T-helper 2 cell treated with Interferon-gamma antibody and Interleukin-4, amounts not matched to agents 5 μg/mL and 100 μg/mL, for 36 hours (primary cell): ENCODE data around the gene MAST3.

Source experiments
- DNase-seq: peaks from one replicate; pipeline ENCODE4 v3.0.0; 2021; ENCODE audit warnings: low spot score
- H3K27ac Mint-ChIP-seq: one replicate; pipeline ENCODE4 v1.8.0; 2021; ENCODE audit warnings: mild to moderate bottlenecking, mixed read lengths
- H3K27me3 Mint-ChIP-seq: one replicate; pipeline ENCODE4 v1.8.0; 2021; ENCODE audit warnings: low read depth, mixed read lengths
- H3K36me3 Mint-ChIP-seq: one replicate; pipeline ENCODE4 v1.8.0; 2021; ENCODE audit warnings: low read depth, mixed read lengths
- H3K4me1 Mint-ChIP-seq: one replicate; pipeline ENCODE4 v1.8.0; 2021; ENCODE audit warnings: low read depth, mixed read lengths
- H3K4me3 Mint-ChIP-seq: one replicate; pipeline ENCODE4 v1.8.0; 2022; ENCODE audit warnings: mild to moderate bottlenecking, moderate library complexity, mixed read lengths
- H3K9me3 Mint-ChIP-seq: one replicate; pipeline ENCODE4 v1.8.0; 2021; ENCODE audit warnings: mixed read lengths

The MAST3 gene

DNA sequence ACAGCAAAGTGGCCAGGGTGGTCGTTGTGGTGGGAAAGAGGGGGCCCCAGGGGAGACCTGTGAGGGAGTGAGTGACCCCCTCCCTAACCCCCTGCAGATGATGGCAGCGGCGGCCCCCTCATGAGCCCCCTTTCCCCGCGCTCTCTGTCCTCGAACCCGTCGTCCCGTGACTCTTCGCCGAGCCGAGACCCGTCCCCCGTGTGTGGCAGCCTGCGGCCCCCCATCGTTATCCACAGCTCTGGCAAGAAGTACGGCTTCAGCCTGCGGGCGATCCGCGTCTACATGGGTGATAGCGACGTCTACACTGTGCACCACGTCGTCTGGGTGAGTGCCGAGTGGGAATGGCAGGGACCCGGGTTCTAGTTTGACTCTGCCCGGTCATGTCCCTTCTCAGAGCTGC is 47.3 kb downstream of the MAST3 start:
- Mint-ChIP-seq H3K36me3 (peaks cover 40% of the 10 kb centered on the region), H3K27ac (no peak overlapping the region), H3K4me1 (no peaks in the 10 kb centered on the region), H3K27me3 (no peaks in the 10 kb centered on the region), H3K9me3 (no peaks in the 10 kb centered on the region), H3K4me3 (no peak overlapping the region)
- DNase-seq = no peak

DNA sequence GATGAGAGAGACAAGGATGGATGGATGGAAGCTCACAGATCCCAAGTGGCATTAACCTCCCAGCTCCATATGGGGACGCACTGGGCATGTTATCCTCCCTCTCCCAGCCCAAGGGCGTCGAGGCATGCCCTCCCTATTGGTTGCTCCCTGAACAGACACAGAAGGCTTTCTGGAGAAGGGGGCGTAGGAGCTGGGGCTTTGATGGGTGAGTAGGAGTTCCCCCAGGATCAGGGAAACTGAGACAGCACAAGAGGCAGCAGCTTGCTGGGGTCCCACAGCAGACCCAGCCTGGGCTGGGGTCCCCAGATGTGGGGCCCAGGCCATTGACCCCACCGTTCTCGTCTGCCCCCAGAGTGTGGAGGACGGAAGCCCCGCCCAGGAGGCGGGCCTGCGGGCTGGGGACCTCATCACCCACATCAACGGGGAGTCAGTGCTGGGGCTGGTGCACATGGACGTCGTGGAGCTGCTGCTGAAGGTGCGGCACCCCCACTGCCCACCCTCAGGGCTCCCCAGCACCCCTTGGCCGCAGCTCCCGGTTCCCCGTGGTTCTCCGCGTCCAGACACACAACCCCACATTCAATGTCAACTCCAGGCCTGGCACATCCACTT is 47.9 kb downstream of the MAST3 start:
- Mint-ChIP-seq H3K27me3 (no peaks in the 10 kb centered on the region), H3K27ac (no peak overlapping the region), H3K4me1 (no peaks in the 10 kb centered on the region), H3K36me3 (peaks cover 40% of the 10 kb centered on the region), H3K4me3 (no peak overlapping the region), H3K9me3 (no peaks in the 10 kb centered on the region)
- no peak for DNase-seq

DNA sequence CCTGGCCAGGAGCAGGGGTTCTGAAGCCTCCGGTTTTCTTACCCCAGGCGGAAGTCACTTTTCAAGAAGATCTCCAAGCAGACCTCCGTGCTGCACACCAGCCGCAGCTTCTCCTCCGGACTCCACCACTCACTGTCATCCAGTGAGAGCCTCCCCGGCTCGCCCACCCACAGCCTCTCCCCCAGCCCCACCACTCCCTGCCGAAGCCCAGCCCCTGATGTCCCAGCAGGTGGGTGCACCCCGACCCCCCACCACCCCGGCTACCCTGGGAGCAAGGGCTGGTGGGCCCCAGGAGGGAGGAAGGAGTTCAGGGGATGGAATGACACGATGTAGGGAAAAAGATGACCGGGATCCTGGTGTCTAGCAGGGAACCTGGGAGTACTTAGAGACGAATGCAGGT is 49.8 kb downstream of the MAST3 start:
- Mint-ChIP-seq H3K4me3 (no peak overlapping the region), H3K36me3 (peaks cover 34% of the 10 kb centered on the region), H3K27me3 (no peaks in the 10 kb centered on the region), H3K9me3 (no peaks in the 10 kb centered on the region), H3K27ac (peak overlapping the region; percentile 26), H3K4me1 (peaks cover 9% of the 10 kb centered on the region)
- no peak for DNase-seq

DNA sequence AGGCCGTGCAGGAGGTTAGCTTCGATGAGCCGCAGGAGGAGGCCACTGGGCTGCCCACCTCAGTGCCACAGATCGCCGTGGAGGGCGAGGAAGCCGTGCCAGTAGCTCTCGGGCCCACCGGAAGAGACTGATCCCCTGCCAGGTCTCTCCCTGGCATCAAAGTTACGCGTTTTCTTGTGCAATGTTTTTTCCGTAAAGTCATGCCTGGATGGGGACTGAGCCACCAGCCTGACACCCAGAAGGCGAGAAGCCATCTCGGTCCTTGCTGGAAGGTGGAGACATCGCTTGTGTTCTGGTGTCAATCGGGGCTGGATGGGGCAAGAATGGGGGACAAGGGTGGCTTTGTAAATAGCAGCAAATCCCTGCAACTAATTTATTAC is 52.0 kb downstream of the MAST3 start:
- Mint-ChIP-seq H3K4me3 (no peak overlapping the region), H3K4me1 (peaks cover 17% of the 10 kb centered on the region), H3K27ac (no peak overlapping the region), H3K36me3 (peaks cover 29% of the 10 kb centered on the region), H3K27me3 (no peaks in the 10 kb centered on the region), H3K9me3 (no peaks in the 10 kb centered on the region)
- no peak for DNase-seq

DNA sequence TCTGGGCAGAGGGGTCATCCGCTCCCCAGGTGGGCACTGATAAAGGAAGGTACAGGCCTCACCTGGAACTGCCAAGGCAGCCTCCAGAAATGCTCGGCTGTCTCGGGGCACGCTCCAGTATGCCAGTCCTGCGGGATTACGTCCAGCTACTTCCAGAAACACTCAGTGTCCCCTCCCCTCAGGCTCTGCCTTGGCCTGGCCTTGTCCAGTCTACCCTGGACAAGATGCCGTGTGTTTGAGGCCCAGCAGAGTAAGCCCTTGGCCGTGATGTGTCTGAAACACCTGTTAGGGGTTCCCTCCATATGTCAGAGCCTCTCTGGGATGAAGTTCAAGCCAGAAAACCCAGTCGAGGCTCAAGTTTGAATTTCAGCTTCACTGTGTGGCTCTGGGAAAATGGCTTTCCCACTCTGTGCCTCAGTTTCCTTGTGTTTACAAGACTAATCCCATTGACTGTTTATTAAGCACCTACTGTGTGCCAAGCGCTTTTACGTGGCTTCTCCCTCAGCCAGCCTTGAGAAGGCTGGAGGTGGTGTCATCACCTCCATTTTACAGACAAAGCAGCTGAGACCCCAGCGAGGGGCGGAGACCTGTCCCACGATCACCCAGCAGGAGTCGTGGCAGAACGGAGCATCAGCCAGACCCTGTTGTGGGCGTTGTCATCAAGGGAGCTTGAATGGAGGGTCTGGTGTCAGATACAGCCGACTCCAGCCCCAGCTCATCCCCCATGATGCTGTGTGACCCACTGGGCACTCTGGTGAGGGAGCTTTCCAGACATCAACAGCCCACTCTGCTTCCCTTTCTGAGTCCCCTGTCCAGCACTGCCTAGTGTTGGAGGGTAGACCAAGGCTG is 53.4 kb downstream of the MAST3 start:
- no peak for DNase-seq

DNA sequence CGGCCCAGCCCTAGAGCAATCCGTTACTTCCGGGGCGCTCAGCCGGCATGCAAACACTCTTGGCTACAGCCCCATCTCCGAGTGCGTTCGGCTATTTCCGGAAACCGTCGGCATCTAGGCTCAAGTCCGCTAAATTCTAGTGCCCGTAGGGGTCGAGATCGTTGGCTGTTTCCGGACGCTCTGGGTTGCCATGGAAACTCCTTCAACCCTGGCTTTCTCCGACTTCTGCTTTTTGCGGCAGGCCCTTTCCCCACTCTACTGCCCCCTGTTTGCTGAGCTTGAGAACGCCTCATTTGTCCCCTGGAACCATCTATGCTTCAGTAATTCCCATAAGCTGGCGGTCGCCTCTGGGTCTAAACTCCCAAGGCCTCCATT is 54.9 kb downstream of the MAST3 start:
- H3K9me3 Mint-ChIP-seq = no peaks in the 10 kb centered on the region
- H3K27me3 Mint-ChIP-seq = no peaks in the 10 kb centered on the region
- H3K27ac Mint-ChIP-seq = peak overlapping the region; percentile 99
- H3K4me1 Mint-ChIP-seq = peaks cover 19% of the 10 kb centered on the region
- H3K4me3 Mint-ChIP-seq = peak overlapping the region; percentile 89
- DNase-seq = peak; percentile 97
- H3K36me3 Mint-ChIP-seq = peaks cover 13% of the 10 kb centered on the region

More for the DNA sequence above, 53.4 kb downstream of the MAST3 start:
- no peaks in the 10 kb centered on the region for H3K27me3 Mint-ChIP-seq
- no peaks in the 10 kb centered on the region for H3K9me3 Mint-ChIP-seq
- H3K27ac Mint-ChIP-seq = peak overlapping the region; percentile 99
- peaks cover 18% of the 10 kb centered on the region for H3K36me3 Mint-ChIP-seq
- H3K4me3 Mint-ChIP-seq = peak overlapping the region; percentile 89
- H3K4me1 Mint-ChIP-seq = peaks cover 17% of the 10 kb centered on the region

DNA sequence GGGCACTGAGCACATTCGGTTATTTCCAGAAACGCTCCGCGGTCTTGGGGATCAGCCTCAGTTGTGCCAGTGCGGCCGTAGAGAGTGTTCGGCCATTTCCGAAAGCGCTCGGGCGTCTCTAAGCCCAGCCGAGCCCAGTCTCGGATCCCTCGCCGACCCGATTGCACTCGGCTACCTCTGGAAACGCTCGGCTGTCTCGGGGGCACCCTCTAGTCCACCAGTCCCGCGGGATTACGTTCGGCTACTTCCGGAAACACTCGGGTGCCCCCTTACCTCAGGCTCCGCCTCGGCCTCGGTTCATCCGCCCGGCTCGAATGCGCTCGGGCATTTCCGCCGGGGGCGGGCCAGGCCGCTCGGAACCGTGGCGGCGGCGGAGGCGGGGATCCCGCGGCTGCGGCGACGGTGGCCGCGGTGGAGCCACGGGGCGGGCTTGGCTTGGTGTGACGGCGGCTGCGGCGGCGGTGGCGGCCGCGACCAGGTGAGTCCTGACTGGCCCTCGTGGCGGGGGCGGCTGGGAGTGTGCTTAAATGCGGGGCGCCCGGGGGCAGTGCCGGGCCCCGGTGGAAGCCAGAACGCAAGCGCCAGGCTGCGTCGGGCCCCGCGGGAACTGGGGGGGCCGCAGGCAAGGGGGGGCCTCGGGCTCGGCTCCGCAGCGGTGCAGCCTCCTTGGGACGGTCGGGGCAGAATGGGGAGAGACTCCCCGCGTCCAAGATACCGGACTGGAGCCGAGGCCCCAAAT is 55.4 kb downstream of the MAST3 start, which contains the start of gene PIK3R2:
TSS of gene PIK3R2 (plus strand) at position 347 of the 739 bp plus-strand sequence. CDS start 2,717 bp downstream, outside the sequence.
- Mint-ChIP-seq H3K27ac (peak within 1 kb of the TSS; percentile 99), H3K27me3 (no peaks in the 10 kb centered on the region), H3K4me1 (peaks cover 19% of the 10 kb centered on the region), H3K4me3 (peak within 1 kb of the TSS; percentile 89), H3K9me3 (no peaks in the 10 kb centered on the region), H3K36me3 (peaks cover 11% of the 10 kb centered on the region)
- peak; percentile 99 for DNase-seq

DNA sequence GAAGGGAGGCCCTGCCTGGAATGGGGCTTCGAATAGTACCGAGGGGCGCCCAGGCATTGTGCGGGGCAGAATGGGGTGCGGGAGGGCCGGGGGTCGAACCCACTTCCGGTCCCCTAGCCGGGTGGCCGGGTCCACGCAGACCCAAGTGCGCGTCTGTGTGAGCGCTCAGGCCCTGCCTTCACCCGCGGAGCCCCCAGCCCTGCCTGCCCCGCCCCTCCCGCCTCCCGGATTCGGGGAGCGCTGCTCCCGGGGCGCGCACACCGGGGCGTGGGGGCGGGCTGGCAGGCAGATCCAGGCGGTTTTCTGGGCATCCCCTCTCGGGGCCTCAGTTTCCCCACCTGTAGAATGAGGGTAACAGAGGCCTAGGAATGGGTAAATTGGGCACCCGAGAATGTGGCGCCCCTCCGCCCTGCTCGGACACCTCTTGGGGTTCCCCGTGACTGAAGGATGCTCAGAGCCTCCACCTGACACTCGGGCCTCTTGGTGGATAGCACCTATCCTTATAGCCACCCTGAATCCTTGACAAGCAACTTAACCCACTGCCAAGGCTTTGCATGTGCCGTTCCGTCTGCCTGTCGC is 56.1 kb downstream of the MAST3 start:
- no peak for DNase-seq
- Mint-ChIP-seq H3K27me3 (no peaks in the 10 kb centered on the region), H3K27ac (peak overlapping the region; percentile 73), H3K9me3 (no peaks in the 10 kb centered on the region), H3K4me1 (peaks cover 19% of the 10 kb centered on the region), H3K4me3 (peak overlapping the region; percentile 88), H3K36me3 (peaks cover 8% of the 10 kb centered on the region)

DNA sequence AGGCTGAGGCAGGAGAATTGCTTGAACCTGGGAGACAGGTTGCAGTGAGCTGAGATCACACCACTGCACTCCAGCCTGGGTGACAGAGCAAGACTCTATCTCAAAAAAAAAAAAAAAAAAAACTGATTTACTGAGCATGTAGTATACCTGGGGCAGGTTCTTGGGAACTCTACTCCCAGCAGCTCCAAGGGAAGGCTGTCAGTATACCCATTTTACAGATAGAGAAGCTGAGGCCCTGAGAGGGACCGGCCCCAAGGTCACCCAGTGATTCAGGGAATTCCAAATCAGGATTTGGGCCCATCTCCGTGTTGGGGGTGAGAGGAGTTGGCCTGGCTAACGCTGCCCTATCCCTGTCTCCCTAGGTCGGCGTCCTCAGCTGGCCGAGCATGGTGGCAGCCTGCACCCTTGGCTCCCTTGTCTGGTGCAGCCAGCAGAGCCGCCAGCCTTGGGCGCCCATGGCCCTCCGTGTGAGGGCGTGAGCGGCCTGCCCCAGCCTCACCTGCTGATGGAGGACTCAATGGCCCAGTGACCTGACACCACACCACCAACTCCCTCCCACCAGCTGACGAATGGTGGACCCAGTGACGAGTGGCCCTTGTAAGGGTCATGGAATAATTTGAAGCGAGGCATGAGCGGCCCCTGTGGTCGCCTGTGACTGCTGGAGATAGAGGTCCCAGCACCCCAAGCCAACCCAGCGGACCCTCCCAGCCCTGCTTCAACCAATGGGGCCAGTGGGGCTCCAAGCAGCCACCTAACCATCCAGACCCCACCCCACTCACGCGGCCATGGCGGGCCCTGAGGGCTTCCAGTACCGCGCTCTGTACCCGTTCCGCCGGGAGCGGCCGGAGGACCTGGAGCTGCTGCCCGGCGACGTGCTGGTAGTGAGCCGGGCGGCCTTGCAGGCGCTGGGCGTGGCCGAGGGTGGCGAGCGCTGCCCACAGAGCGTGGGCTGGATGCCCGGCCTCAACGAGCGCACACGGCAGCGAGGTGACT is 57.8 kb downstream of the MAST3 start:
- H3K36me3 Mint-ChIP-seq = peaks cover 4% of the 10 kb centered on the region
- no peaks in the 10 kb centered on the region for H3K27me3 Mint-ChIP-seq
- no peak overlapping the region for H3K27ac Mint-ChIP-seq
- no peak overlapping the region for H3K4me3 Mint-ChIP-seq
- H3K9me3 Mint-ChIP-seq = no peaks in the 10 kb centered on the region
- H3K4me1 Mint-ChIP-seq = peaks cover 19% of the 10 kb centered on the region
- no peak for DNase-seq

DNA sequence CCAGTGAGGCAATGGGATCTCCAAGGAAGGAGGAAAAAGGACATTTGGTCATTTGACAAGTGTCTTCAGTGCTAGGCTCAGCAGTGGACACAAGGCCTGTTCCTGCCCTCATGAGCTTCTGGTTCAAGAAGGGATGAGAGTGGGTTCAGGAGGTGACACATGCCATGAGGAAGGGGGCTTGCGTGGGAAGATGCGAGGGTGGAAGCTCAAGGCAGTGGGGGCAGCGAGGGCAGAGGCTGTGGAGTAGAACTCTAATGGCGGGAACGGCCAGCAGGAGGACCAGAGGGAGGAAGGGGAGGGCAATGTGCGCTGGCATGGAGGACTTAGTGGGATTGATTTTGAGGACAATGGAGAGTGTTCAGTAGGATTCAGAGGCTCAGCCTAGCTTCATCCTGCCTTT is 58.7 kb downstream of the MAST3 start:
- no peaks in the 10 kb centered on the region for H3K27me3 Mint-ChIP-seq
- H3K4me1 Mint-ChIP-seq = peaks cover 19% of the 10 kb centered on the region
- no peak overlapping the region for H3K4me3 Mint-ChIP-seq
- H3K9me3 Mint-ChIP-seq = no peaks in the 10 kb centered on the region
- peak overlapping the region; percentile 28 for H3K27ac Mint-ChIP-seq
- H3K36me3 Mint-ChIP-seq = peaks cover 3% of the 10 kb centered on the region
- DNase-seq = no peak

DNA sequence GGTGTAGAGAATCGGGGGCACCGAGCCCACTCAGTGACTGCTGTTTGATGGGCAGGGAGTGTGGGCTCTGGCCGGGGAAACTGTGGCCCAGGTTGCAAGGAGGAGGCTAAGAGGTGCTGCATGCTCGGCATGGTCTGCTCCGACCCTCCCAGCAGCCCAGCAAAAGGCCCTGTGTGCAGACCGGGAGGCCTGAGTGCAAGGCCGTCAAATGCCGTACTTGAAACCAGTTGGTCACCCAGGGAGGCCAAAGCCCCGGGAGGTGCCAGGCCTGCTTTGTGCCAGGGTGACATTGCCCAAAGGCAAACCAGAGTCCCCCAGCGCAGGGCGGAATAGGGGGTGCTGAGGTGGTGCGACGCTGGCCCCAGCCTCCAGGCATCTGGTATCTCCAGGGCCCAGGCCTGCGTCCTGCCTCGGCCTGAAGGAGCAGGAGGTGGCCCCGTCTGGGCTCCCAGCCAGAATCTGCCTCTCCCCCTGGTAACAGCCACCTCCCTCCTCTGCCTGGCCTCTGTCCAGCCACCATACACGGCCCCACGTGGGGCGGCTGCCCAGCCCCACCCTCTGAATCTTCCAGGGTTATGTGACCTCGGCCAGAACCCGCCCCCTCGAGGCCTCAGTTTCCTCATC is 59.4 kb downstream of the MAST3 start:
- no peak overlapping the region for H3K27ac Mint-ChIP-seq
- no peaks in the 10 kb centered on the region for H3K27me3 Mint-ChIP-seq
- H3K9me3 Mint-ChIP-seq = no peaks in the 10 kb centered on the region
- H3K4me1 Mint-ChIP-seq = peaks cover 13% of the 10 kb centered on the region
- DNase-seq = no peak
- peaks cover 3% of the 10 kb centered on the region for H3K36me3 Mint-ChIP-seq
- H3K4me3 Mint-ChIP-seq = no peak overlapping the region

DNA sequence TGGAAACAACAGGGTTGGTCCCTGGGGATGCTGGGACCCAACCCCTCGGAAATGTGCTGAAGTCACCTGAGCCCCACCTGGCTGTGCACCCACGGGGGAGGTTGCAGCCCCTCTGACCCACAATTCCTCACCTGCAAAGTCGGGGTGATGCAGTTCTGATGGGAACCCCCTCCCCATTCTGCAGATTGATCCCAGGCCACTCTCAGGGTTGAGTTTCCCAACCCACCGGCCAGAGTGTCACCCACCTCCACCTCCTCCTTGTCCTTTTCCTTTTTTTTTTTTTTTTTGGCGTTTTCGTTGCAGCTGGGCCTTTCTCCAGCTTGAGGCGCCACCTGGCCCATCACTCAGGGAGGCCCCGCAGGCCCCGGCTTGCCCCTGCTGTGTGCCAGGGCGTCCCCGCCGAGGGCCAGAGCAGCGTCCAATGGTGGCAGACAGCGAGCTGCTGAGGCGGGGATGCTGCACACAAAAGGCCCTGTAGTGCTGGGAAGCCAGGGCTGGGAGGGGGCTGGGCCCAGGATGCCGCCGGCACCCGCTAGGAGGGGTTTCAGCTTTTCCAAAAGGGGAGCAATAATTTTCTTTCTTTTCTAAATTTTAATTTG is 60.0 kb downstream of the MAST3 start:
- H3K9me3 Mint-ChIP-seq = no peaks in the 10 kb centered on the region
- no peak for DNase-seq
- H3K27ac Mint-ChIP-seq = no peak overlapping the region
- H3K4me1 Mint-ChIP-seq = peaks cover 8% of the 10 kb centered on the region
- H3K36me3 Mint-ChIP-seq = peaks cover 1% of the 10 kb centered on the region
- no peak overlapping the region for H3K4me3 Mint-ChIP-seq
- H3K27me3 Mint-ChIP-seq = no peaks in the 10 kb centered on the region
